ENCODE data around the gene MYOG. TPM values are rescaled to one million over a fixed set of nuclear protein-coding genes. Genes with fewer than 3 reads are reported as not detected.

MYOG gene
- total RNA-seq, 2 donors from 2014 or later = not detected

GRCh38 chr1:203122159-203122558 lies 36.3 kb upstream of the MYOG start:
- H3K4me1 Mint-ChIP-seq = peaks cover 9% of the 10 kb centered on the region
- WGBS, 2 experiments (ENCODE audit: insufficient coverage in 1 of 2, insufficient read length in 1 of 2) = 91 to 100% methylated on average over 1 to 2 of the region's 2 CpGs

GRCh38 chr1:203121186-203122015 lies 35.6 kb upstream of the MYOG start:
- Histone ChIP-seq H3K9me3 (ENCODE audit: control insufficient read depth, low read length) (no peaks in the 10 kb centered on the region), H3K4me3 (ENCODE audit: low read length) (no peak overlapping the region), H3K27me3 (ENCODE audit: control insufficient read depth, insufficient read depth, low read length, poor library complexity, severe bottlenecking) (peaks cover 20% of the 10 kb centered on the region), H3K27ac (ENCODE audit: low read depth, low read length) (no peak overlapping the region), H3K36me3 (ENCODE audit: control insufficient read depth, insufficient read depth, low read length) (no peaks in the 10 kb centered on the region), H3K4me1 (ENCODE audit: control insufficient read depth, insufficient read depth, low read length) (no peaks in the 10 kb centered on the region), H3K9ac (ENCODE audit: extremely low read depth, low read length, poor library complexity, severe bottlenecking) (no peak overlapping the region)
- Mint-ChIP-seq H3K4me3 (no peak overlapping the region), H3K36me3 (ENCODE audit: low read depth) (no peaks in the 10 kb centered on the region), H3K27me3 (ENCODE audit: insufficient read depth) (peaks cover 60% of the 10 kb centered on the region), H3K4me1 (peaks cover 4% of the 10 kb centered on the region), H3K27ac (no peak overlapping the region), H3K9me3 (no peaks in the 10 kb centered on the region)
- DNase-seq = peak; percentile 31
- WGBS, 2 experiments (ENCODE audit: insufficient coverage in 1 of 2, insufficient read length in 1 of 2) = 91 to 93% methylated on average over 7 to 11 of the region's 11 CpGs
- TF ChIP-seq CTCF (conservative IDR thresholded peaks at IDR 0.05) = no peak

More at GRCh38 chr1:203122159-203122558, 36.3 kb upstream of the MYOG start:
- no peak overlapping the region for H3K4me3 ChIP-seq (ENCODE audit: low read length)
- H3K27ac ChIP-seq (ENCODE audit: low read depth, low read length) = no peak overlapping the region
- no peak for TF ChIP-seq CTCF (conservative IDR thresholded peaks at IDR 0.05)
- peaks cover 12% of the 10 kb centered on the region for H3K27me3 ChIP-seq (ENCODE audit: control insufficient read depth, insufficient read depth, low read length, poor library complexity, severe bottlenecking)
- H3K4me3 Mint-ChIP-seq = no peak overlapping the region
- H3K4me1 ChIP-seq (ENCODE audit: control insufficient read depth, insufficient read depth, low read length) = peaks cover 6% of the 10 kb centered on the region
- no peak overlapping the region for H3K9ac ChIP-seq (ENCODE audit: extremely low read depth, low read length, poor library complexity, severe bottlenecking)
- H3K9me3 Mint-ChIP-seq = no peaks in the 10 kb centered on the region
- H3K36me3 Mint-ChIP-seq (ENCODE audit: low read depth) = no peaks in the 10 kb centered on the region
- peak; percentile 22 for DNase-seq
- peaks cover 58% of the 10 kb centered on the region for H3K27me3 Mint-ChIP-seq (ENCODE audit: insufficient read depth)
- no peak overlapping the region for H3K27ac Mint-ChIP-seq
- H3K36me3 ChIP-seq (ENCODE audit: control insufficient read depth, insufficient read depth, low read length) = no peaks in the 10 kb centered on the region
- H3K9me3 ChIP-seq (ENCODE audit: control insufficient read depth, low read length) = no peaks in the 10 kb centered on the region

GRCh38 chr1:203120325-203121153 lies 34.7 kb upstream of the MYOG start:
- DNase-seq = peak; percentile 37
- H3K4me3 Mint-ChIP-seq = no peak overlapping the region

More at GRCh38 chr1:203120325-203121153, 34.7 kb upstream of the MYOG start:
- H3K36me3 ChIP-seq (ENCODE audit: control insufficient read depth, insufficient read depth, low read length) = no peaks in the 10 kb centered on the region
- peaks cover 25% of the 10 kb centered on the region for H3K27me3 ChIP-seq (ENCODE audit: control insufficient read depth, insufficient read depth, low read length, poor library complexity, severe bottlenecking)
- no peak overlapping the region for H3K9ac ChIP-seq (ENCODE audit: extremely low read depth, low read length, poor library complexity, severe bottlenecking)
- WGBS, 2 experiments (ENCODE audit: insufficient coverage in 1 of 2, insufficient read length in 1 of 2) = 80 to 90% methylated on average over 4 to 6 of the region's 7 CpGs
- no peaks in the 10 kb centered on the region for H3K9me3 ChIP-seq (ENCODE audit: control insufficient read depth, low read length)
- no peak overlapping the region for H3K27ac Mint-ChIP-seq
- no peaks in the 10 kb centered on the region for H3K4me1 ChIP-seq (ENCODE audit: control insufficient read depth, insufficient read depth, low read length)
- no peak for TF ChIP-seq CTCF (conservative IDR thresholded peaks at IDR 0.05)
- H3K27me3 Mint-ChIP-seq (ENCODE audit: insufficient read depth) = peaks cover 64% of the 10 kb centered on the region
- H3K27ac ChIP-seq (ENCODE audit: low read depth, low read length) = no peak overlapping the region
- H3K4me3 ChIP-seq (ENCODE audit: low read length) = no peak overlapping the region
- H3K36me3 Mint-ChIP-seq (ENCODE audit: low read depth) = no peaks in the 10 kb centered on the region
- H3K9me3 Mint-ChIP-seq = no peaks in the 10 kb centered on the region
- no peaks in the 10 kb centered on the region for H3K4me1 Mint-ChIP-seq

All from endodermal cell (in vitro differentiated cells).